IMR-90 (cell line): Measurements from ENCODE around the gene ASIC2. TPM values are rescaled to one million over a fixed set of nuclear protein-coding genes. Genes with fewer than 3 reads are reported as not detected.

ENCODE experiments used
- ATAC-seq: fragments of 200-7000 bp; cut with Tn5 transposase; 2 replicates; pipeline ENCODE4 v1.9.1; 2020; ENCODE audit warnings: low read depth, mild to moderate bottlenecking, moderate library complexity
- BruUV-seq: library from RNA; stranded (reverse); fragments of 400-500 nt; replicated peaks from 2 replicates; lab custom pipeline; 2021; lab: Mats Ljungman, UMichigan
- CTCF ChIA-PET: fragments of 300-600 bp; formaldehyde crosslinking; extraction: SDS; loops from one replicate; lab custom pipeline; 2021; ENCODE audit warnings: antibody characterized with exemption; lab: Yijun Ruan, JAX
- POLR2A ChIA-PET: fragments of 300-600 bp; sonication (Branson Sonifier 250); formaldehyde crosslinking; loops from one replicate; lab custom pipeline; 2022; ENCODE audit warnings: antibody characterized with exemption; ENCODE audit not compliant: unreplicated experiment; lab: Charles Lee
- DNase-seq: peaks from one replicate; pipeline ENCODE4 v3.0.0; 2013
- H2AFZ ChIP-seq: replicated peaks from 2 replicates; pipeline ENCODE3; 2013; ENCODE audit warnings: low read length, mild to moderate bottlenecking; ENCODE audit not compliant: poor library complexity
- H2AK5ac ChIP-seq: 2 replicates; pipeline ENCODE4 v1.6.1; 2013; ENCODE audit warnings: low read depth, low read length, inconsistent platforms
- H2AK9ac ChIP-seq: replicated peaks from 2 replicates; pipeline ENCODE3; 2013; ENCODE audit warnings: mild to moderate bottlenecking, low read depth, low read length, moderate library complexity; ENCODE audit not compliant: poor library complexity
- H2BK120ac ChIP-seq: 2 replicates; pipeline ENCODE4 v1.6.1; 2013; ENCODE audit warnings: low read depth, low read length, inconsistent platforms
- H2BK15ac ChIP-seq: 3 replicates; pipeline ENCODE4 v1.6.1; 2013; ENCODE audit warnings: low read depth, low read length, inconsistent platforms
- H2BK20ac ChIP-seq: 2 replicates; pipeline ENCODE4 v1.6.1; 2013; ENCODE audit warnings: low read depth, mild to moderate bottlenecking, inconsistent platforms, low read length, moderate library complexity
- H2BK5ac ChIP-seq: 2 replicates; pipeline ENCODE4 v1.6.1; 2013; ENCODE audit warnings: mild to moderate bottlenecking, low read depth, low read length, inconsistent platforms; ENCODE audit not compliant: poor library complexity, severe bottlenecking
- H3K14ac ChIP-seq: replicated peaks from 2 replicates; pipeline ENCODE4 v1.6.1; 2013; ENCODE audit warnings: low read depth, low read length, inconsistent platforms
- H3K18ac ChIP-seq: 2 replicates; pipeline ENCODE4 v1.6.1; 2013; ENCODE audit warnings: low read depth, low read length, control low read depth
- H3K23ac ChIP-seq: 2 replicates; pipeline ENCODE4 v1.6.1; 2013; ENCODE audit warnings: low read depth, low read length, inconsistent platforms
- H3K27ac ChIP-seq: 2 replicates; pipeline ENCODE4 v1.5.1; 2013; ENCODE audit warnings: mild to moderate bottlenecking, control low read depth, low read length; ENCODE audit not compliant: insufficient read depth
- H3K27me3 ChIP-seq: 2 replicates; pipeline ENCODE4 v1.6.1; 2013; ENCODE audit warnings: low read length; ENCODE audit not compliant: control insufficient read depth, insufficient read depth
- H3K36me3 ChIP-seq: 2 replicates; pipeline ENCODE4 v1.6.1; 2013; ENCODE audit warnings: low read length, mixed read lengths; ENCODE audit not compliant: control insufficient read depth, insufficient read depth
- H3K4ac ChIP-seq: 2 replicates; pipeline ENCODE4 v1.6.1; 2013; ENCODE audit warnings: low read depth, low read length, inconsistent platforms
- H3K4me1 ChIP-seq: 2 replicates; pipeline ENCODE4 v1.6.1; 2013; ENCODE audit warnings: low read length, mixed read lengths; ENCODE audit not compliant: control insufficient read depth, insufficient read depth
- H3K4me2 ChIP-seq: 2 replicates; pipeline ENCODE4 v1.6.1; 2013; ENCODE audit warnings: low read depth, mild to moderate bottlenecking, control low read depth, low read length, moderate library complexity
- H3K4me3 ChIP-seq: 2 replicates; pipeline ENCODE4 v1.5.1; 2013; ENCODE audit warnings: low read depth, mild to moderate bottlenecking, control low read depth, low read length, moderate library complexity; ENCODE audit not compliant: insufficient read depth
- H3K56ac ChIP-seq: 2 replicates; pipeline ENCODE4 v1.6.1; 2013; ENCODE audit warnings: low read length, inconsistent platforms; ENCODE audit not compliant: insufficient read depth; ENCODE audit errors: extremely low read depth
- H3K79me1 ChIP-seq, 2 experiments: 2 replicates each; pipeline ENCODE4 v1.6.1; 2013; ENCODE audit warnings: low read length in 2 of 2, inconsistent platforms in 1 of 2, low read depth in 1 of 2
- H3K9ac ChIP-seq: 2 replicates; pipeline ENCODE4 v1.6.1; 2013; ENCODE audit warnings: low read depth, low read length, control low read depth
- H3K9me1 ChIP-seq: 2 replicates; pipeline ENCODE4 v1.6.1; 2013; ENCODE audit warnings: low read length, inconsistent platforms; ENCODE audit not compliant: insufficient read depth
- H3K9me3 ChIP-seq: 2 replicates; pipeline ENCODE4 v1.6.1; 2013; ENCODE audit warnings: low read length; ENCODE audit not compliant: control insufficient read depth, insufficient read depth
- H4K20me1 ChIP-seq: 2 replicates; pipeline ENCODE4 v1.6.1; 2013; ENCODE audit warnings: low read length, inconsistent platforms; ENCODE audit not compliant: insufficient read depth
- H4K5ac ChIP-seq: 2 replicates; pipeline ENCODE4 v1.6.1; 2013; ENCODE audit warnings: mild to moderate bottlenecking, low read depth, low read length, control low read depth
- H4K8ac ChIP-seq, 2 experiments: 2 replicates each; pipeline ENCODE4 v1.6.1; 2013; ENCODE audit warnings: low read depth in 2 of 2, low read length in 2 of 2, control low read depth in 1 of 2, inconsistent platforms in 1 of 2
- H4K91ac ChIP-seq: 2 replicates; pipeline ENCODE4 v1.6.1; 2013; ENCODE audit warnings: low read depth, low read length, inconsistent platforms; ENCODE audit not compliant: insufficient read depth
- BHLHE40 ChIP-seq: fragments of 150-350 bp; IDR thresholded peaks from 2 replicates; pipeline ENCODE4 v1.6.1; 2016; ENCODE audit warnings: mild to moderate bottlenecking, low read depth, low read length
- CEBPB ChIP-seq: IDR thresholded peaks from 2 replicates; pipeline ENCODE4 v1.6.1; 2012; ENCODE audit warnings: low read depth, low read length, improper control_type of control experiment
- CHD1 ChIP-seq: IDR thresholded peaks from 2 replicates; pipeline ENCODE4 v1.6.1; 2012; ENCODE audit warnings: low read depth, low read length, improper control_type of control experiment
- ELK1 ChIP-seq: fragments of 150-350 bp; IDR thresholded peaks from 2 replicates; pipeline ENCODE4 v1.6.1; 2016; ENCODE audit warnings: low read depth, mild to moderate bottlenecking, low read length, moderate library complexity, borderline replicate concordance
- FOS ChIP-seq: fragments of 150-350 bp; IDR thresholded peaks from 2 replicates; pipeline ENCODE4 v1.6.1; 2016; ENCODE audit warnings: low read depth, low read length
- MAFK ChIP-seq: IDR thresholded peaks from 2 replicates; pipeline ENCODE4 v1.6.1; 2012; ENCODE audit warnings: low read depth, low read length, improper control_type of control experiment
- MAZ ChIP-seq: IDR thresholded peaks from 2 replicates; pipeline ENCODE4 v1.6.1; 2012; ENCODE audit warnings: low read depth, mild to moderate bottlenecking, low read length, improper control_type of control experiment, moderate library complexity, borderline replicate concordance
- MXI1 ChIP-seq: IDR thresholded peaks from 2 replicates; pipeline ENCODE4 v1.6.1; 2012; ENCODE audit warnings: low read depth, mild to moderate bottlenecking, low read length, moderate library complexity, borderline replicate concordance
- NFE2L2 ChIP-seq: fragments of 150-350 bp; IDR thresholded peaks from 2 replicates; pipeline ENCODE4 v1.6.1; 2016; ENCODE audit warnings: low read depth, mild to moderate bottlenecking, low read length
- POLR2A ChIP-seq: IDR thresholded peaks from 2 replicates; pipeline ENCODE4 v1.6.1; 2012; ENCODE audit warnings: mild to moderate bottlenecking, low read depth, low read length
- RAD21 ChIP-seq: IDR thresholded peaks from 2 replicates; pipeline ENCODE4 v1.6.1; 2012; ENCODE audit warnings: low read length, improper control_type of control experiment
- RCOR1 ChIP-seq: IDR thresholded peaks from 2 replicates; pipeline ENCODE4 v1.6.1; 2012; ENCODE audit warnings: mild to moderate bottlenecking, low read length, improper control_type of control experiment; ENCODE audit not compliant: insufficient replicate concordance
- RFX5 ChIP-seq: IDR thresholded peaks from 2 replicates; pipeline ENCODE4 v1.8.0; 2012; ENCODE audit warnings: low read depth, mild to moderate bottlenecking, low read length, moderate library complexity
- SMC3 ChIP-seq: fragments of 150-350 bp; IDR thresholded peaks from 2 replicates; pipeline ENCODE4 v1.6.1; 2016; ENCODE audit warnings: low read depth, mild to moderate bottlenecking, antibody characterized with exemption, low read length, moderate library complexity
- USF2 ChIP-seq: fragments of 150-350 bp; IDR thresholded peaks from 2 replicates; pipeline ENCODE4 v1.6.1; 2017; ENCODE audit warnings: mild to moderate bottlenecking, antibody characterized with exemption, low read length, low read depth
- WGBS, 2 experiments: methylation state at CpG; one replicate each; pipeline versions ENCODE4 v1.1.5 to v1.1.7; 2013; ENCODE audit warnings: missing lambda C conversion rate in 2 of 2; ENCODE audit not compliant: insufficient read length in 1 of 2; ENCODE audit errors: extremely low coverage in 2 of 2; 5-methylcytosine and 5-hydroxymethylcytosine counted together
- dilution Hi-C: fragments of 300-500 bp; cut with HindIII; formaldehyde crosslinking; loops from one replicate; pipeline ENCODE4 v1.14.3; 2018; ENCODE audit warnings: low sequenced_read_pairs; ENCODE audit not compliant: unreplicated experiment
- in situ Hi-C: fragments of 300-500 bp; cut with MboI; formaldehyde crosslinking; loops from 3 replicates; pipeline ENCODE4 v1.14.3; 2019; ENCODE audit warnings: low sequenced_read_pairs, inconsistent platforms, mixed read lengths
- intact Hi-C: fragments of 100-400 bp; cut with micrococcal nuclease; formaldehyde crosslinking; loops from 2 replicates; pipeline ENCODE4 v1.10.0; 2022
- polyA plus RNA-seq, 3 experiments: library from polyadenylated mRNA; depleted of rRNA; stranded (reverse); fragments of >200 nt; gene quantifications; 2 replicates each; pipeline ENCODE4 v1.2.3, GENCODE V29; 2012; ENCODE audit warnings: low replicate concordance in 1 of 3
- total RNA-seq: library from RNA; depleted of rRNA; stranded (reverse); fragments of >200 nt; gene quantifications from 2 replicates; pipeline ENCODE4 v1.2.3, GENCODE V29; 2012
- TF ChIP-seq, protein P1 (sequence below): conservative IDR thresholded peaks from 2 replicates; pipeline ENCODE4 v1.5.1; 2012; ENCODE audit warnings: mild to moderate bottlenecking, low read depth, low read length, improper control_type of control experiment

Gene ASIC2
- total and polyA plus RNA-seq, 2 of the 4 experiments (the other 2 are of a cell fraction): under 0.01 to 0.15 TPM

DNA sequence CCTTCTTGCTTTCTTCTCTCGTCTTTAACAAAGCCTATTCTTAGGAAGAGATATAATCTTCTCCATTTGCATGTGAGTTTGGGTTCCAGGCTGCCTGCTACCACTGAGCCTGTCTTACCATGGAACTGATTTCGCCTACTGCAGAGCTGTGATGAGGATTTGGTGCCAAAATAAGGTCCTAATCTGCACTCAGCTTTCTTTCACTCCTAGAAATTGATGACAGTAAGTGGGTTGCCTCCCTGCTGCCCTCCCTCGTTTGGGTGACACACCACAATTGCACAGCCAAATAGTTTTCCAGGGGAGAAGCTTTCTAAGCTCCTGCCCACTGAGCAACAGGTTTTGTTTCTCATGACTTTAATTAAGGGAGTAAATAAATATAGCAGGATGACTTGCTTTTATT lies 25.1 kb upstream of the ASIC2 start:
- Histone ChIP-seq H2AFZ (no peak overlapping the region), H3K4me2 (no peak overlapping the region), H2BK15ac (no peak overlapping the region), H3K4ac (no peak overlapping the region), H3K23ac (no peak overlapping the region), H3K9ac (no peak overlapping the region), H3K4me3 (no peak overlapping the region), H3K18ac (no peak overlapping the region), H3K9me1 (no peaks in the 10 kb centered on the region), H3K56ac (no peak overlapping the region), H4K5ac (no peak overlapping the region), H2BK5ac (no peak overlapping the region), H2BK120ac (no peak overlapping the region), H3K4me1 (no peaks in the 10 kb centered on the region), H2BK20ac (no peak overlapping the region), H2AK5ac (no peak overlapping the region), H2AK9ac (no peak overlapping the region), H3K27ac (no peak overlapping the region), H4K91ac (no peak overlapping the region), H3K36me3 (no peaks in the 10 kb centered on the region), H3K27me3 (peaks cover 5% of the 10 kb centered on the region; the same call in 1 of the 2 replicates), H4K8ac (no peak overlapping the region), H4K20me1 (no peaks in the 10 kb centered on the region), H3K9me3 (no peaks in the 10 kb centered on the region), H3K14ac (no peak overlapping the region), H3K79me1 (no peaks in the 10 kb centered on the region)
- CTCF ChIA-PET: no interaction called here
- TF ChIP-seq BHLHE40: no peak
- no peak for TF ChIP-seq MAZ
- TF ChIP-seq CEBPB: no peak
- TF ChIP-seq, protein P1, sequence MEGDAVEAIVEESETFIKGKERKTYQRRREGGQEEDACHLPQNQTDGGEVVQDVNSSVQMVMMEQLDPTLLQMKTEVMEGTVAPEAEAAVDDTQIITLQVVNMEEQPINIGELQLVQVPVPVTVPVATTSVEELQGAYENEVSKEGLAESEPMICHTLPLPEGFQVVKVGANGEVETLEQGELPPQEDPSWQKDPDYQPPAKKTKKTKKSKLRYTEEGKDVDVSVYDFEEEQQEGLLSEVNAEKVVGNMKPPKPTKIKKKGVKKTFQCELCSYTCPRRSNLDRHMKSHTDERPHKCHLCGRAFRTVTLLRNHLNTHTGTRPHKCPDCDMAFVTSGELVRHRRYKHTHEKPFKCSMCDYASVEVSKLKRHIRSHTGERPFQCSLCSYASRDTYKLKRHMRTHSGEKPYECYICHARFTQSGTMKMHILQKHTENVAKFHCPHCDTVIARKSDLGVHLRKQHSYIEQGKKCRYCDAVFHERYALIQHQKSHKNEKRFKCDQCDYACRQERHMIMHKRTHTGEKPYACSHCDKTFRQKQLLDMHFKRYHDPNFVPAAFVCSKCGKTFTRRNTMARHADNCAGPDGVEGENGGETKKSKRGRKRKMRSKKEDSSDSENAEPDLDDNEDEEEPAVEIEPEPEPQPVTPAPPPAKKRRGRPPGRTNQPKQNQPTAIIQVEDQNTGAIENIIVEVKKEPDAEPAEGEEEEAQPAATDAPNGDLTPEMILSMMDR: no peak
- TF ChIP-seq RAD21: no peak
- TF ChIP-seq RFX5: no peak
- no peak for TF ChIP-seq POLR2A
- TF ChIP-seq SMC3: no peak
- no peak for TF ChIP-seq MXI1
- no peak for TF ChIP-seq FOS
- no peak for TF ChIP-seq RCOR1
- no peak for TF ChIP-seq USF2
- TF ChIP-seq MAFK: no peak
- TF ChIP-seq CHD1: no peak
- TF ChIP-seq NFE2L2: no peak
- TF ChIP-seq ELK1: no peak
- POLR2A ChIA-PET: interaction anchor here (0.6 kb wide), 1 partner anchor 251 kb away, joined by 5 read pairs; no protein-coding TSS in a partner anchor
- DNase-seq (no peak), ATAC-seq (no peak)
- intact Hi-C loops (no loop called here), in situ Hi-C loops (no loop called here), dilution Hi-C loops (no loop called here)
- WGBS, 2 experiments: no CpG with 5 or more reads among the region's 3 CpGs
- BruUV-seq: no TSS peak
